GM19035 (cell line): ENCODE data around the gene CHSY1.

Experiments used
- ATAC-seq: cut with Tn5 transposase; IDR thresholded peaks from one replicate; pipeline ENCODE4 v1.9.1; 2021; ENCODE audit not compliant: unreplicated experiment

CHSY1 gene

DNA sequence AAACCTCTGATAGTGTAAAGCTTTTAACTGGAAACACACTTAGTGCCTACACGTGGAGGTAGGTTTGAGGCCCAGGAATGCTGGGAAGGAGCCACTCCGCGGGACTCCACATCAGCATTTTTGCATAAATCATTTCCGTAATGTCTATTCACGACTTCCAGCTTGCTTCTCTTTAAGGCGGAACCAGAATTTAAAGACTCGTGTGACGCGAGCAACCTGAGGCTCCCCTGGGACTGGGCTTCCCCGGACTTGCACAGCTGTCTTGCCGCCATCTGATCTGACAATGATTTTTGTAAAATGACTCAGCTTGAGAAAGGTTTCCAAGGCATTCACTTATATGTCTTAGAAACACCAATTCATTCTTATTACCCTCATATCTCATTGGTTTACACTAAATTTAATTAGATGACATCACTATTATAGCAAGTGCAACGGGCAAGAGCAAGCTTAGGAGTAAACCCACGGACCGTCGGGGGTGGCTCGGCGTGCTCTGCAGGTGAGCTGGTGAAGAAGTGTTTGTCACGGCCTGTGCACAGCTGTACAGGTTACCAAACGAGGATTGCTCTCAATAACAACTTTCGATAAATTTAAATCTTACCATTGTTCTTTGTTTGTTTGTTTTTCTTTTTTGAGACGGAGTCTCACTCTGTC, 95.2 kb downstream of the CHSY1 start:
- peak; percentile 91 for ATAC-seq

- no peak for ATAC-seq
These were observed 95.8 kb downstream of the CHSY1 start for GRCh38 chr15:101156061-101156460.

- ATAC-seq, result no peak
These were observed 97.8 kb downstream of the CHSY1 start for GRCh38 chr15:101153801-101154656.

DNA sequence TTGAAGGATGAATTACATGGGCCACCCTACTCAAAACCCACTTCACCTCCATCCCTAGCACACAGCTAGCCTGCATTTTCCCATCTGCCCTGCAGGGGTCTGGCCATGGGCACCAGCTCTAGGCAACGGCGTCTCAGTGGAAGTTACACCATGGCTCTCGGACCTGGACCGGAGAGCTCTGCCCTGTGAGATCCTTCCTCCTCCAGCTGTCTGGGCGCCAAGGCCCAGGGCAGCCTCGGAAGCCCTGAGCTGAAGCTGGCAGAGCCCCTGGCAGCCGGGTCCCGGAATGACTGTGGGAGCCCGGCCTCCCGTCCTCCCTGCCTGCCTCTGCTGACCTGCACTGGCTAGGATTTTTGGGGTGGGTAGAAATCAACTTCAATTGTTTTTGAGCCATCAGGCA, 98.9 kb downstream of the CHSY1 start:
- no peak for ATAC-seq

GRCh38 chr15:101151288-101151687, 100.6 kb downstream of the CHSY1 start:
- no peak for ATAC-seq

GRCh38 chr15:101150723-101151040, 101.2 kb downstream of the CHSY1 start:
- no peak for ATAC-seq

- no peak for ATAC-seq
These were observed 101.8 kb downstream of the CHSY1 start for GRCh38 chr15:101149864-101150722.

DNA sequence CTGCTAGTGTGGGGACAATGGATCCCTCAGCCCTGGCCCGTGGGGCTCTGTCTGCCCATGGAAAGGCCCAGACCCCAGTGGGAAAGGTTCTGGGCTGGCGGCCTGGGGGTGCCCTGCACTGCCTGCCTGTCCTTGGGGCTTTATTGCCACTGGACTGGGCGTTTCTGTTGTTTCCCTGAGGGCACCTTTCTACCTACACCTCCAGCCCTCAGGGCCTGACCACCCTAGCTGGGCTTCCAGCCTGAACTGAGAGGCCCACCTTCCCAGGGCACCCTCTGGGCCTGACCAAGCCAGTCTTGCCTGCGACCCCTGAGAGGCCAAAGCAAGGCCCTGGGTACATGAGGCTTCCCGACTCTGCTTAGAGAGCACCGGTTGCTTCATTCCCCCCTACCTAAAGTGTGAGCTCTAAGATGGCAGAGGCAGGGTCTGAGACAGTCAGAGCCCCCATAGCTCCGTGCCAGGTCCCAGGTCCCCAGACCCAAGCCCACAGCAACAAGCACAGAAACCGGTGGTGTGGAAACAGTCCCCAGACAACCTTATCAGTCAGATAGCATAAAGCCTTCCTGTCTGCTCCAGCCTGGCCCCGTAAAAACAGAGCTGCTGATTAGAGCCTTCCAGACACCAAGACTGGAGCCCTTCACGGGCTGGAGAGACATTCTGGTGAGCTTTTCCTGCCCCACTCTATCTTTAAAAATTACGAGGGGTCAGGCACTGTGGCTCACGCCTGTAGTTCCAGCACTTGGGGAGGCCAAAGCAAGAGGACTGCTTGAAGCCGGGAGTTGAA, 102.8 kb downstream of the CHSY1 start:
- peak; percentile 4 for ATAC-seq

GRCh38 chr15:101148166-101148880, 103.5 kb downstream of the CHSY1 start:
- ATAC-seq, result peak; percentile 65

GRCh38 chr15:101147181-101147580, 104.7 kb downstream of the CHSY1 start:
- no peak for ATAC-seq

GRCh38 chr15:101146118-101146702, 105.6 kb downstream of the CHSY1 start:
- no peak for ATAC-seq

- ATAC-seq, result no peak
These were observed 106.5 kb downstream of the CHSY1 start for GRCh38 chr15:101145362-101145761.

- ATAC-seq, result no peak
These were observed 108.5 kb downstream of the CHSY1 start for GRCh38 chr15:101143321-101143720.

DNA sequence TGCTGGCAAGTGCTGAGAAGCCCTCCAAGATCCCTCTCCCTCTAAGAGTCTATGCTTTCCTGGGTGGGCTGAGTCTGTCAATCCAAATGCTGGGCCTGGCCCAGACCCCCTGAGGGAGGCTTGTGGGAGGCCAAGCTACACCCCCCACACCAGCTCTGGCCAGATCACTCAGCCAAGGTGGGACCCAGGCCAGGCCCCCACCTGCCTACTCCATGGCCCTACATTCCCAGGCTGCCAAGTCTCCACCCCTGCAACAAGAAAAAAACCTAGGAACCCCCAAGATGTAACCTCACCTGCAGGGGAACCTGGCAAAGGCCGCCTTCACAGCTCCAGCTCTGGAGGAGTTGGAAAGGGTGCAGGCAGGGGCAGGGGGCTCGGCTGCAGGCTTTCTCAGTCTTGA, 109.1 kb downstream of the CHSY1 start:
- ATAC-seq, result no peak

- no peak for ATAC-seq
These were observed 109.8 kb downstream of the CHSY1 start for GRCh38 chr15:101141926-101142527.

- no peak for ATAC-seq
These were observed 111.2 kb downstream of the CHSY1 start for GRCh38 chr15:101140697-101141065.

DNA sequence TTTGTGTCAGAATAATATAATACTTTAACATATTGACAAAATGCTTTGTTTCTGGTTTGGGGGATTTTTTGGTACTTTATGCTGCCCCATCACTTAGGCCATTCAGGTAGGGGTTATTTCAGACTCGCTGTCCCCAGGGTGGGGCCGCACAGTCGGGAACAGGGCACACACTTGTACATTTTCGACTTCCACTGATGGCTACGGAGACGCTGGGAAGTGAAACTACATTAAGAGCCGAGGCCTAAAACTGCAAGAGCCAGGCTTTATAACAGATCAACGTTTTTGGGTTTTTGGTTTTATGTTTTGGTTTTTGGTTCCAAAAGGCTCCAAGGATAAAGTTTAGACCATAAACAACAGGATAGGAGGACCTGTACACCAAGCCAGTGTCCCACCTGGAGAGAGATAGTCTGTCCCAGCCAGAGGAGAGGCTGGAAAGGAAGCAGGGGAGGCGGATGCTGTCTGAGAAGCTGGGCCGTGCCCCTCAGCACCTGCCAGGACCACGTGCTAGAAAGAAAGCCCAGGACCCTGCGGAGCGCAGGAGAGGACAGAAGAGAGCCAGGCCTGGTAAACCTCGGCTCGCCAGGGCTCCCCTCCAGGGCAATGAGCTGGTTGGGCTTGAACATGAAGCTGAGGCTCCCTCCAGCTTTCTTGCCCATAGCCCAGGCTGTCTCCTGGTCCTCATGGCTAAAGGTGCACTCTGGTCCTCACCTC, 111.7 kb downstream of the CHSY1 start:
- no peak for ATAC-seq

DNA sequence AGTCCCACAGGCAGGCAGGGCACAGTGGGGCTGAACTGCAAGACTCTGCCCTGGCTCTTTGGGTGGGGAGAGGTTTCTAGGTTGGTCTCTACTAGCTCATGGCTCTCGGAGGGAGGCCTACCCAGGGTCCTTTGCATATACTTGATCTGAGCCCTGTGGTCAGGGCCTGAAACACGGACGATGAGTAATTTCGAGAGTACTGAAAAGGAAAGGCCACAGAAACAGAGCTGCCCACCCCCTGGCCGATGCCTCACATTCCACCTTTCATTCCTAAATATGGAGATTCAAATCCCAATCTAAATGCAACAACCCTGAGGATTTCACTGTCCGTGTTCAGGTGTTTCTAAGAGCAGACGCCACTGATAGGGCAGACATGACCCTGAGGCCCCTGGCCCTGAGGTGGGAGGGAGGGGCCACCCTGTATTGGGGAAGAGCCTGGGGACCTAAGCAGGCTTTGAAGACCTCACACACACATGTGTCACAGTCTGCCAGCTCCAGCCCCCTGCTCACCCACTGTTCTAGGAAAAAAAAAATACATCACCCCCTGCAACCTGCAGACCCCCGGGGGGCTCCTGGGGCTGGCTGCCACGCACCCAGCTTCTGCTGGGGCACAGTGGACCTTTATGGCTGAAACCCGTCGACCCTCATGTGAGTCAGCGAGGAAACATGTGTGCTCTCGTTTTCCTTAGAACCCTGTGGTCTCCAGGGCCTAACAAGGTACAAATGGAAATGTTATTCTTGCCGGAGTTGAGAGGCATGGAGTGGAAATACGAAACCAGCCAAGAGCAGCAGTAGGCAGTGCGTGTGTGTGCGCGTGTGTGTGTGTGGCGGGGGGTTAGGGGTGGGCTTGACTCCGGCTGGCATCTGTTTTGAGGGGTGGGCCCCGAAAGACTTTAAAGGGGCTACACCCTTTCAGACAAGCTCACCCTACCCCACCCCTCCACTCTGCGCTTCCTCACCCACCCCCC, 112.7 kb downstream of the CHSY1 start:
- ATAC-seq, result peak; percentile 72
